Transverse colon (tissue), 4 donors: ENCODE results near the gene C1QB. TPM values are rescaled to one million over a fixed set of nuclear protein-coding genes. Genes with fewer than 3 reads are reported as not detected.
"Not testable (repeated sequence)": the region's sequence is repeated elsewhere in the genome, so short reads cannot be mapped to it uniquely, and the experiment has no call there.

Source experiments
- DNase-seq: peaks from one replicate; pipeline ENCODE4 v3.0.0-alpha.2; 2019
- H3K27ac ChIP-seq, 4 donors: fragments of 200-600 bp; sonication (generic); 2 replicates each; pipeline ENCODE4 v1.5.1; 2016 to 2018; ENCODE audit warnings: inconsistent platforms in 4 of 4
- H3K27me3 ChIP-seq: fragments of 200-600 bp; sonication (generic); 2 replicates; pipeline ENCODE4 v1.5.1; 2017; ENCODE audit warnings: inconsistent platforms
- H3K36me3 ChIP-seq, 4 donors: fragments of 200-600 bp; sonication (generic); 2 replicates each; pipeline ENCODE4 v1.5.1; 2017 to 2019; ENCODE audit warnings: inconsistent platforms in 4 of 4
- H3K4me1 ChIP-seq, 4 donors: fragments of 200-600 bp; sonication (generic); 2 replicates each; pipeline ENCODE4 v1.5.1; 2017 to 2020; ENCODE audit warnings: inconsistent platforms in 4 of 4
- H3K4me3 ChIP-seq, 4 donors: fragments of 200-600 bp; sonication (generic); 1 replicate in 1 of 4; 2 replicates in 3 of 4; pipeline versions ENCODE4 v1.5.1 to v1.6.1; 2017 to 2019; ENCODE audit warnings: inconsistent platforms in 4 of 4
- H3K9me3 ChIP-seq, 2 donors: fragments of 200-600 bp; sonication (generic); 2 replicates each; pipeline ENCODE4 v1.5.1; 2017 to 2019; ENCODE audit warnings: inconsistent platforms in 2 of 2
- CTCF ChIP-seq, 5 experiments: fragments of 200-600 bp in 3 of 5; fragments of 450-650 bp in 2 of 5; sonication (generic) in 3 of 5; IDR thresholded peaks; 1 replicate in 2 of 5; 2 replicates in 3 of 5; pipeline ENCODE4 v1.5.1; 2016 to 2017; ENCODE audit warnings: antibody characterized with exemption in 5 of 5, inconsistent platforms in 3 of 5, mild to moderate bottlenecking in 2 of 5, moderate library complexity in 1 of 5
- EP300 ChIP-seq: sonication (generic); formaldehyde crosslinking; IDR thresholded peaks from one replicate; pipeline ENCODE4 v1.6.1; 2017; ENCODE audit warnings: antibody characterized with exemption, low read depth
- POLR2A ChIP-seq: fragments of 450-650 bp; IDR thresholded peaks from one replicate; pipeline ENCODE4 v1.6.1; 2016; ENCODE audit warnings: antibody characterized with exemption, mild to moderate bottlenecking, moderate library complexity
- POLR2AphosphoS5 ChIP-seq, 3 donors: sonication (generic); formaldehyde crosslinking; IDR thresholded peaks; one replicate each; pipeline ENCODE4 v1.6.1; 2016; ENCODE audit warnings: antibody characterized with exemption in 3 of 3
- WGBS, 2 donors: methylation state at CpG; one replicate each; pipeline ENCODE4 v1.1.5; 2018; ENCODE audit warnings: low coverage in 1 of 2; 5-methylcytosine and 5-hydroxymethylcytosine counted together
- in situ Hi-C, 4 donors: fragments of 200-750 bp; cut with MboI; loops; one replicate each; pipeline versions ENCODE4 v1.15.0 to v1.15.1; 2017; ENCODE audit warnings: low sequenced_read_pairs in 3 of 4, low pct_ligation_motif_present in 1 of 4, low pct_unique_long_range_greater_than_20kb in 1 of 4
- intact Hi-C: fragments of 100-400 bp; cut with DNase I; formaldehyde crosslinking; loops from one replicate; pipeline ENCODE4 v1.15.1; 2023; ENCODE audit warnings: low total_unique reads
- total RNA-seq, 4 donors: library from RNA; depleted of rRNA; stranded (reverse); fragments of >200 nt; gene quantifications; one replicate each; pipeline ENCODE4 v1.1.0, GENCODE V29; 2016

Gene C1QB
- total RNA-seq, 4 donors from 2014 or later = 62.9 to 163 (median 118) TPM

GRCh38 chr1:22671999-22672398 lies 19.0 kb downstream of the C1QB start:
- in situ Hi-C loops = no loop called here
- no peak for DNase-seq
- Histone ChIP-seq H3K4me3 (no peak overlapping the region), H3K9me3 (no peaks in the 10 kb centered on the region), H3K27ac (no peak overlapping the region), H3K27me3 (peaks cover 22% of the 10 kb centered on the region), H3K4me1 (peaks cover 0 to 10% (median 4%) of the 10 kb centered on the region in 4 donors), H3K36me3 (no peaks in the 10 kb centered on the region)
- WGBS, 2 donors = 84% methylated on average over 4 of the region's 4 CpGs; no CpG with 5 or more reads in 1 of the 2 donors
- no peak for TF ChIP-seq POLR2AphosphoS5 (IDR thresholded peaks at IDR 0.05)
- TF ChIP-seq POLR2A = no peak
- no peak for TF ChIP-seq CTCF (IDR thresholded peaks at IDR 0.05)
- no peak for TF ChIP-seq EP300
- intact Hi-C loops = no loop called here

- intact Hi-C loops = no loop called here
- Histone ChIP-seq H3K27me3 (peaks cover 27% of the 10 kb centered on the region), H3K27ac (no peak overlapping the region), H3K9me3 (no peaks in the 10 kb centered on the region), H3K36me3 (no peaks in the 10 kb centered on the region), H3K4me3 (no peak overlapping the region), H3K4me1 (peaks cover 0 to 16% (median 7%) of the 10 kb centered on the region in 4 donors)
- in situ Hi-C loops = no loop called here
- TF ChIP-seq POLR2A (no peak), POLR2AphosphoS5 (IDR thresholded peaks at IDR 0.05) (no peak), EP300 (no peak), CTCF (IDR thresholded peaks at IDR 0.05) (peak; percentile 42 to 80 (median 72))
- WGBS, 2 donors = 20% methylated on average over 17 of the region's 17 CpGs; no CpG with 5 or more reads in 1 of the 2 donors
- peak; percentile 79 for DNase-seq
Measured at GRCh38 chr1:22673486-22674409, 20.7 kb downstream of the C1QB start.

GRCh38 chr1:22674410-22674749 lies 21.3 kb downstream of the C1QB start:
- in situ Hi-C loops (no loop called here), intact Hi-C loops (no loop called here)
- TF ChIP-seq POLR2AphosphoS5 (IDR thresholded peaks at IDR 0.05) (no peak), POLR2A (no peak), CTCF (IDR thresholded peaks at IDR 0.05) (no peak), EP300 (no peak)
- Histone ChIP-seq H3K36me3 (no peaks in the 10 kb centered on the region), H3K4me1 (peaks cover 0 to 16% (median 7%) of the 10 kb centered on the region in 4 donors), H3K4me3 (no peak overlapping the region), H3K27me3 (peaks cover 27% of the 10 kb centered on the region), H3K27ac (no peak overlapping the region), H3K9me3 (no peaks in the 10 kb centered on the region)
- no peak for DNase-seq
- WGBS, 2 donors = 28 to 44% methylated on average over 1 of the region's 1 CpG

GRCh38 chr1:22676151-22676550 lies 23.1 kb downstream of the C1QB start:
- H3K27ac ChIP-seq, H3K4me3 ChIP-seq, intact Hi-C loops, DNase-seq, H3K36me3 ChIP-seq, H3K9me3 ChIP-seq: not testable (repeated sequence)
- in situ Hi-C loops = loop anchor here in 2 of 4 donors (25.0 kb wide), 1 partner anchor 211 kb away; no protein-coding TSS in a partner anchor
- Histone ChIP-seq H3K27me3 (peaks cover 27% of the 10 kb centered on the region), H3K4me1 (peaks cover 0 to 23% (median 7%) of the 10 kb centered on the region in 4 donors)
- 81% methylated on average over 15 of the region's 15 CpGs; no CpG with 5 or more reads in 1 of the 2 donors for WGBS, 2 donors
